IMR-90 (cell line): ENCODE data around the gene C14orf93. TPM values are rescaled to one million over a fixed set of nuclear protein-coding genes. Genes with fewer than 3 reads are reported as not detected.
A peak's percentile ranks its signal among the peaks of the same experiment; 100 is the strongest.

Experiments
- BHLHE40 ChIP-seq: fragments of 150-350 bp; IDR thresholded peaks from 2 replicates; pipeline ENCODE4 v1.6.1; 2016; ENCODE audit warnings: mild to moderate bottlenecking, low read depth, low read length
- CTCF ChIP-seq: conservative IDR thresholded peaks from 2 replicates; pipeline ENCODE4 v1.5.1; 2012; ENCODE audit warnings: mild to moderate bottlenecking, low read depth, low read length, improper control_type of control experiment
- polyA plus RNA-seq, 3 experiments: library from polyadenylated mRNA; depleted of rRNA; stranded (reverse); fragments of >200 nt; gene quantifications; 2 replicates each; pipeline ENCODE4 v1.2.3, GENCODE V29; 2012; ENCODE audit warnings: low replicate concordance in 1 of 3
- total RNA-seq: library from RNA; depleted of rRNA; stranded (reverse); fragments of >200 nt; gene quantifications from 2 replicates; pipeline ENCODE4 v1.2.3, GENCODE V29; 2012

Gene C14orf93
- total and polyA plus RNA-seq, 2 of the 4 experiments (the other 2 are of a cell fraction), result 5.4 to 5.7 TPM

GRCh38 chr14:22973217-22974032, 36.5 kb downstream of the C14orf93 start (continued):
- TF ChIP-seq CTCF, result peak; percentile 71
- no peak for TF ChIP-seq BHLHE40
